ENCODE data around the gene SLC35G3.
"Not testable (repeated sequence)": the region's sequence is repeated elsewhere in the genome, so short reads cannot be mapped to it uniquely, and the experiment has no call there.

Gene SLC35G3

GRCh38 chr17:35162755-35163154 is 31.4 kb downstream of the SLC35G3 start:
- DNase-seq: no peak

DNA sequence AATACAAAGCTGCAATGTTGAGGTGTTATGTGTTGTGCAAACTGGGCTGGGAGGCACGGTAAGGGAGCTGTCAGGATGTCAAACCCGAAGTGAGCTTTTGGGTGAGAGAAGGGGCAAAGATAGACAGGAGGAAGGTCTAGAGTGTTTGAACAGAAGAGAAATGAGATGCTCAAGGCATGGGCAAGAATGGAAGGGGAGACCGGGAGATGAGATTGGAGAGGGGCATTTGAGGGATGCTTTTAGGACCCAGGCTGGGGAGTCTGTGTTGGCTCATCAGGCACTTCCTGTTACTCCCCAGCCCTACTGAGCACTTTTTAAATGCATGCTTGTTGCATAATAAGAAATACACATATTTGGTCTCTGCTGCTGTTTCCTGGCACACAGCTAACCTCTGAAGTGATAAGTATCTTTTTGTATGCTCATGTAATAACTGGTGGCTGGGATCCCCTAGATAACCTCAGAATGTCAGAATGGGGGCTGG is 32.9 kb downstream of the SLC35G3 start:
- no peak for DNase-seq

DNA sequence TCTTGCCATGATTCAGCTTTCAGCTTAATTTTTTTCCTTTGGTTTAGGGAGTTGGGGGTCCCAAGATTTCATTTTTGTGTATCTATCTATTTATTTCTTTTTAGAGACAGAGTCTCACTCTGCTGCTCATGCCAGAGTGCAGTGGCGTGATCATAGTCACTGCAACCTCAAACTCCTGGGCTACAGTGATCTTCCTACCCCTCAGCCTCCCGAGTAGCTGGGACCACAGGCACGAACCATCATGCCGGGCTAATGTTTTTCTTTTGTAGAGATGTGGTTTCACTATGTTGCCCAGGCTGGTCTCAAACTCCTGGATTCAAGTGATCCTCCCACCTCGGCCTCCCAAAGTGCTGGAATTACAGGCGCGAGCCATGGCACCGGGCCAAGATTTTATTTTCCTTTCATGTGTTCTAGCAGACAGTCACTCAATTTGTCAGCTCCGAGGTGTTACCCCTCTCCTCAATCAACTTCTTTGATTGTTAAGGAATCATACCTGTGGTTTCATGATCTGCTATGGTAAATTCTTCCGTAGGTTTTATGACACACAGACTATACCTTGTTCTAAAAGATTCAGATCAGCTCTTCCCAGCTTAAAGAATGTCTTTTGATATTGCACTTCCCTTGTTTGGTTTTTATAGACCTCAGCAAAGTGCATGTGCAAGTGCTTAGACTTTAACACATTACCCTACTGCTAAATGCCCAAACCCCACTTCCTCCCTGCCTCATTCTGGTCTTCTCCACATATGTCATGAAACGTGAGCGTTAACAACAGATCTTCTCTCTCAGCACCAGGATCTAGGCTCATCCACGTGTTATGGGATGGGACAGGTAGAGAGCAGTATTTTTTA is 33.6 kb downstream of the SLC35G3 start:
- peak; percentile 22 for DNase-seq

GRCh38 chr17:35159940-35160339 is 34.3 kb downstream of the SLC35G3 start:
- DNase-seq: no peak

GRCh38 chr17:35155246-35155645 is 38.9 kb downstream of the SLC35G3 start:
- DNase-seq: no peak

DNA sequence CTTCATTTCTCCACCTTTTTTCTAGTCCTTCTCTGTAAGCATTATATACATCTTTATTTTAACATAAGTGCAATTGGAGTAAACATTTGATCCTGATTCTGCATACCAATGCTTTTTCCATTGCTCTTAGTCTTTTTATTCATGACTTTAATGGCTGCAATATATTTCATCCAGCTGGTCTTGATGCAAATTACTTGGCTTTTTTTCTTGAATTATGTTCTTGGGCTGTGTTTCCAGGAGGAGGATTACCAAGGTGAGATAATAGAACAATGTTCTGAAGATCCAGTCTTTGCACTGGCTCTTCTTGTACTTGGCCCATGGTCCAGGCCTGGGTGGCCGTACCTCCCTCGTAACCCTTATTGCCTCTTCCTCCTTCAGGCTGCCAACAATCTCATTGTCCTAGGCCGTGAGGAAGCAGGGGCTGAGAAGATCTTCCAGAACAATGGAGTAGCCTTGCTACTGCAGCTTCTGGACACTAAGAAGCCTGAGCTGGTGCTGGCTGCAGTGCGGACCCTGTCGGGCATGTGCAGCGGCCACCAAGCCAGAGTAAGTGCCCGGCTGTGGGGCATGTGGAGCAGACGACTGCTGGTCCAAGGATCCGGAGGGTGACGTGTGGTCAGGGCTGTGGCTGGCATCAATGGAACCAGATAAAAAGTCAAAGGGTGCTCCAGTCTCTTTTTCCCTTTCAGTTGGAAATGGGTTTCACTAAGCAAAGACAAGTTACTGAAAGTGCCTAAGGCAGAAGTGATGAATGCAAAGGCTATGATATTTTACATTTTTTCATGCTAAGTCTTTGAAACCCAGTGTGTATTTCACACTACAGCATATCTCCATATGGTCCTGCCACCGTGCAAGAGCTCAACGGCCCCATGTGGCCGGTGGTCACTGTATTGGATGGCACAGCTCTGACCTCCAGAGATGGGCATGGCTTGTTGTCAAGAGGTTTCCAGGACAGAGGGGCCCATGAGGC is 39.7 kb downstream of the SLC35G3 start:
- no peak for DNase-seq

GRCh38 chr17:35152421-35153140 is 41.6 kb downstream of the SLC35G3 start:
- no peak for DNase-seq

- DNase-seq: not testable (repeated sequence)
These were observed 43.1 kb downstream of the SLC35G3 start for GRCh38 chr17:35151080-35151479.

- DNase-seq: no peak
These were observed 44.3 kb downstream of the SLC35G3 start for GRCh38 chr17:35149941-35150340.

GRCh38 chr17:35148144-35148543 is 46.0 kb downstream of the SLC35G3 start:
- DNase-seq: no peak

DNA sequence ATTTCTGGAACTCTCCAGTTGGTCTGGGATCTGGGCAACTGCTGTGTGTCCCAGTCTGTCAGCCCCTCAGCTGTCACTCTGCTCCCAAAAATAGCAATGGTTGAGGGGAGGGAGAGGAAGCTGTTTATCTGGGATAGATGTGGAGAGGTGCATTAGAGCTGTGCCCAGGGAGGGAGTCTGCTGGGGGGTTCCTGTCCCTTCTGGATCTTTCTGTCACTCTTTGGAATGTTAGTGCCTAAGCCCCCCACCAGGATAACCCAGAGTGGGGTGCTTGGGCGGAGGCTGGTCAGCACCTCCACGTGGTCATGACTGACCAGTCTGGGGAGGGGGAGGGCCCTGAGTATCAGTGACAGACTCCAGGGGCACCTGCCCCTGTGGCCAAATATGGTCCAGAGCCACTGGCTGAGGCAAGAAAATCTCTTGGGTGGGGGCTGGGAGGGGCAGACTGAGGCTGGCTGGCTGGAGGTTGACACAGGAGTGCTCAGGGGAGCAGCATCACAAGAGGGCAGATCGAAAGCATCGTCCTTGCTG is 46.8 kb downstream of the SLC35G3 start, which contains the start of gene UNC45B:
TSS of gene UNC45B (plus strand) at position 443 of the 531 bp plus-strand sequence. CDS start 447 bp downstream, outside the sequence.
- DNase-seq: no peak

- no peak for DNase-seq
These were observed 47.9 kb downstream of the SLC35G3 start for GRCh38 chr17:35146214-35146833.

DNA sequence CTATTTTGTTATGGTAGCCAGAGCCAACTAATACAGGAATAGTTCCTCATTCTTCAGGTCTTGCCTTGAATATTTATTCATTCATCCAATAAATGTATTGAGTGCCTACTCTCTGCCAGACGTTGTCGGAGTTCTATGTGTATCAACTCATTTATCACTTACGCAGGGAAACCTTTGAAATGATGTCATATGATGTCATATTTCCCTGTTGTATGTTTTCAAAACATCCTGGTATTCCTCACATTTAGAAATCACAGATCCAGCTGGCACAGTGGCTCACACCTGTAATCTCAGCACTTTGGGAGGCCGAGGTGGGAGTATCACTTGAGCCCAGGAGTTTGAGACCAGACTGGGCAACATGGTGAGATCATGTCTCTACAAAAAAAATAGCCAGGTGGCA is 49.4 kb downstream of the SLC35G3 start:
- no peak for DNase-seq
